OCI-LY7 (cell line): ENCODE results near the gene RHBDL1. TPM values are rescaled to one million over a fixed set of nuclear protein-coding genes. Genes with fewer than 3 reads are reported as not detected.
A peak's percentile ranks its signal among the peaks of the same experiment; 100 is the strongest.
"Not testable (repeated sequence)": the region's sequence is repeated elsewhere in the genome, so short reads cannot be mapped to it uniquely, and the experiment has no call there.

Source experiments
- BruUV-seq: library from RNA; stranded (reverse); fragments of 400-500 nt; replicated peaks from 2 replicates; lab custom pipeline; 2021; lab: Mats Ljungman, UMichigan
- CTCF ChIA-PET: fragments of 300-600 bp; sonication (Branson Sonifier 250); formaldehyde crosslinking; loops from one replicate; lab custom pipeline; 2022; ENCODE audit warnings: antibody characterized with exemption; ENCODE audit not compliant: unreplicated experiment; lab: Charles Lee
- POLR2A ChIA-PET: fragments of 300-600 bp; sonication (Branson Sonifier 250); formaldehyde crosslinking; loops from one replicate; lab custom pipeline; 2022; ENCODE audit warnings: antibody characterized with exemption; lab: Charles Lee
- DNase-seq: peaks from one replicate; pipeline ENCODE4 v3.0.0-alpha.2; 2015; ENCODE audit warnings: low spot score
- H2AFZ ChIP-seq: fragments of 200-600 bp; sonication (generic), shearing (Covaris generic); 2 replicates; pipeline ENCODE4 v1.6.1; 2014; ENCODE audit warnings: mild to moderate bottlenecking, antibody characterized with exemption, low read length, moderate library complexity
- H3K27ac ChIP-seq: fragments of 200-600 bp; sonication (generic); 2 replicates; pipeline ENCODE4 v1.5.1; 2014; ENCODE audit warnings: mixed run types, low read depth, mild to moderate bottlenecking, moderate library complexity, low read length, inconsistent platforms; ENCODE audit not compliant: poor library complexity, severe bottlenecking
- H3K36me3 ChIP-seq: fragments of 200-600 bp; sonication (generic); 2 replicates; pipeline ENCODE4 v1.6.1; 2014; ENCODE audit warnings: mild to moderate bottlenecking, antibody characterized with exemption, low read length, moderate library complexity, mixed read lengths; ENCODE audit not compliant: insufficient read depth
- H3K4me1 ChIP-seq: fragments of 200-600 bp; sonication (generic); 2 replicates; pipeline ENCODE4 v1.5.1; 2014; ENCODE audit warnings: mild to moderate bottlenecking, low read length; ENCODE audit not compliant: insufficient read depth, poor library complexity, severe bottlenecking
- H3K4me2 ChIP-seq: fragments of 200-600 bp; sonication (generic); 2 replicates; pipeline ENCODE4 v1.6.1; 2014; ENCODE audit warnings: mild to moderate bottlenecking, low read length
- H3K4me3 ChIP-seq: fragments of 200-600 bp; sonication (generic); 2 replicates; pipeline ENCODE4 v1.5.1; 2014; ENCODE audit warnings: mild to moderate bottlenecking, low read depth, low read length; ENCODE audit not compliant: poor library complexity, severe bottlenecking
- H3K79me2 ChIP-seq: fragments of 200-600 bp; sonication (generic); 2 replicates; pipeline ENCODE4 v1.6.1; 2016; ENCODE audit warnings: low read depth, mild to moderate bottlenecking, low read length, moderate library complexity, mixed read lengths; ENCODE audit not compliant: insufficient read depth
- H3K9me2 ChIP-seq: fragments of 200-600 bp; sonication (generic); 2 replicates; pipeline ENCODE4 v1.6.1; 2016; ENCODE audit warnings: mild to moderate bottlenecking, low read length, mixed read lengths; ENCODE audit not compliant: insufficient read depth
- H3K9me3 ChIP-seq: fragments of 200-600 bp; sonication (generic); 2 replicates; pipeline ENCODE4 v1.6.1; 2014; ENCODE audit warnings: mild to moderate bottlenecking, mixed run types, low read length, mixed read lengths
- H4K20me1 ChIP-seq: fragments of 200-600 bp; sonication (generic); 2 replicates; pipeline ENCODE4 v1.6.1; 2014; ENCODE audit warnings: mild to moderate bottlenecking, antibody characterized with exemption, low read length, moderate library complexity, mixed read lengths; ENCODE audit not compliant: insufficient read depth
- CTCF ChIP-seq: fragments of 200-600 bp; sonication (generic); conservative IDR thresholded peaks from 2 replicates; pipeline ENCODE4 v1.5.1; 2014; ENCODE audit warnings: mild to moderate bottlenecking, antibody characterized with exemption, low read length, moderate library complexity, mixed read lengths
- EZH2phosphoT487 ChIP-seq: fragments of 200-600 bp; sonication (generic); IDR thresholded peaks from 2 replicates; pipeline ENCODE4 v1.6.1; 2018; ENCODE audit warnings: low read depth, borderline replicate concordance, mild to moderate bottlenecking, mixed run types, antibody characterized with exemption, low read length, moderate library complexity, mixed read lengths
- intact Hi-C: fragments of 100-400 bp; cut with micrococcal nuclease; formaldehyde crosslinking; loops from one replicate; pipeline ENCODE4 v1.10.0; 2022; ENCODE audit not compliant: unreplicated experiment
- total RNA-seq, 2 experiments: library from RNA; depleted of rRNA in 1 of 2; stranded (reverse); fragments of >200 nt in 1 of 2; shearing (Covaris generic) in 1 of 2; gene quantifications; 2 replicates each; pipeline ENCODE4 v1.2.3, GENCODE V29; 2014 to 2022

Gene RHBDL1
- total RNA-seq, 2 experiments from 2014 or later = 4.2 TPM

- H3K79me2 ChIP-seq = no peaks in the 10 kb centered on the region
- TF ChIP-seq CTCF = no peak
- no peak for TF ChIP-seq EZH2phosphoT487
- no peaks in the 10 kb centered on the region for H4K20me1 ChIP-seq
- peaks cover 12% of the 10 kb centered on the region for H3K4me1 ChIP-seq
- intact Hi-C loops = loop anchor here (1.0 kb wide), 1 partner anchor 74 kb away; no protein-coding TSS in a partner anchor
- no peak overlapping the region for H3K4me3 ChIP-seq
- BruUV-seq = no TSS peak
- H3K9me3 ChIP-seq = no peaks in the 10 kb centered on the region
- no peak overlapping the region for H3K4me2 ChIP-seq
- H3K9me2 ChIP-seq = no peaks in the 10 kb centered on the region
- H3K36me3 ChIP-seq = no peaks in the 10 kb centered on the region
- H3K27ac ChIP-seq = no peak overlapping the region
- no peak for DNase-seq
- no peak overlapping the region for H2AFZ ChIP-seq
- CTCF ChIA-PET = no interaction called here
- POLR2A ChIA-PET = no interaction called here
Measured at GRCh38 chr16:711084-711483, 35.6 kb downstream of the RHBDL1 start.

GRCh38 chr16:711548-712320 lies 36.3 kb downstream of the RHBDL1 start:
- Histone ChIP-seq H2AFZ (no peak overlapping the region), H3K27ac (no peak overlapping the region), H3K79me2 (no peaks in the 10 kb centered on the region), H3K4me2 (no peak overlapping the region), H3K4me1 (peaks cover 17% of the 10 kb centered on the region), H3K9me2 (no peaks in the 10 kb centered on the region), H3K36me3 (no peaks in the 10 kb centered on the region), H3K4me3 (no peak overlapping the region), H4K20me1 (no peaks in the 10 kb centered on the region), H3K9me3 (no peaks in the 10 kb centered on the region)
- no TSS peak for BruUV-seq
- ChIA-PET POLR2A (interaction anchor here (0.7 to 1.0 kb wide), 2 partner anchors 10 to 28 kb away, joined by 3 to 6 read pairs; no protein-coding TSS in a partner anchor), CTCF (interaction anchor here (0.6 kb wide), 1 partner anchor 19 kb away, joined by 4 read pairs; no protein-coding TSS in a partner anchor)
- intact Hi-C loops = loop anchor here (1.0 kb wide), 1 partner anchor 74 kb away; no protein-coding TSS in a partner anchor
- TF ChIP-seq CTCF = peak; percentile 84
- no peak for TF ChIP-seq EZH2phosphoT487
- DNase-seq = peak; percentile 82

GRCh38 chr16:712740-713250 lies 37.3 kb downstream of the RHBDL1 start:
- peak; percentile 73 for TF ChIP-seq CTCF
- BruUV-seq, H3K9me3 ChIP-seq, H3K4me3 ChIP-seq, H3K4me2 ChIP-seq, H2AFZ ChIP-seq, H3K27ac ChIP-seq, H4K20me1 ChIP-seq, intact Hi-C loops, H3K9me2 ChIP-seq, H3K79me2 ChIP-seq, H3K36me3 ChIP-seq: not testable (repeated sequence)
- CTCF ChIA-PET = interaction anchor here (0.6 kb wide), 1 partner anchor 15 kb away, joined by 3 read pairs; no protein-coding TSS in a partner anchor
- peak; percentile 67 for DNase-seq
- POLR2A ChIA-PET = interaction anchor here (0.7 to 1.0 kb wide), 2 partner anchors 9 to 27 kb away, joined by 3 to 6 read pairs; no protein-coding TSS in a partner anchor
- H3K4me1 ChIP-seq = peaks cover 17% of the 10 kb centered on the region
